GM18873 (cell line): ENCODE data around the gene RPS10.
"Not testable (repeated sequence)": the region's sequence is repeated elsewhere in the genome, so short reads cannot be mapped to it uniquely, and the experiment has no call there.

Source experiments
- ATAC-seq: cut with Tn5 transposase; IDR thresholded peaks from one replicate; pipeline ENCODE4 v1.9.1; 2021; ENCODE audit warnings: mild to moderate bottlenecking, moderate library complexity, moderate number of reproducible peaks; ENCODE audit not compliant: unreplicated experiment, low FRiP score

Gene RPS10

DNA sequence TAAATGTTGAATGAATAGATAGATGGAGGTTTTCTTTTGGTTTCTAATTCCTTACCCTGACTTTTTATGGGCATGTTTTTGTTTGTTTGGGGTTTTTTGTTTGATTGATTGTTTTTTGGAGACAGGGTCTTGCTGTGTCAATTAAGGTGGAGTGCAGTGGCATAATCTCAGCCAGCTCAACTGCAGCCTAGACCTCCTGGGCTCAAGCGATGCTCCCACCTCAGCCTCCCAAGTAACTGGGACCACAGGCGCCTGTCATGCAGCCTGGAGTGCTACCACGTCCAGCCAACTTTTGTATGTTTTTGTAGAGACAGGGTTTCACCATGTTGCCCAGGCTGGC is 31.9 kb downstream of the RPS10 start:
- no peak for ATAC-seq

DNA sequence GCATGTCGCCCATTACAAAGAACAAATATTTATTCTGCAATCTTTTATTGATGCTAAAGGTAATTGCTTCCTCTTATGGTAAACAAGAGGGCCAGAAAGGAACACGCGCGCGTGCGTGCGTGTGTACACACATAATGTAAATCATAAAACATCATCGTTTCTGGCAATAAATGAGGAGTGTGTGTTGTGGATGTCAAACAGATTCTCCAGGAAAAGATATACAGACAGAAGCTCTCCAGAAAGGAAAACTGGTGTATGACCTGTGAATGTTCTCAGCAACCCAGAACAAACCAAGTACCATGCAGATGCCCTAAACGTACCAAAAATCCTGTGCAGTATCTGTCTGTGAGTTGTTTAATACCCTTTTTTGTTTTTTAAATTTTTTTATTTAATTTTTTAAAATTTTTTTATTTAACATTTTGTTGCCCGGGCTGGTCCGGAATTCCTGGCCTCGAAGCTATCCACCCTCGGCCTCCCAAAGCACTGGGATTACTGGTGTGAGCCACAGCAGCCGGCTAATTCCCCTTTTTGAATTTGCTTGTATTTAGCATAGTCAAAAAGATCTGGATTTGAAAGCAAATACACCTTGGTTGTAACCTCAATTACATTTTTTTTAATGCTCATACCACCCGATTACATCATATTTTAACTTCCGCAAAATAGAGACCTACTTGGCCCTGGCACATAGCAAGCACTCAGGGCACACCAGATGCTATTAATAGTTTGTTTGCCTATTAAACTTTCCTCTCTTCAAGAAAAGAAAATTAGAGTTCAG is 32.5 kb downstream of the RPS10 start:
- no peak for ATAC-seq

GRCh38 chr6:34392497-34393190 is 33.2 kb downstream of the RPS10 start, which contains the start of gene NUDT3:
TSS of gene NUDT3 (minus strand) at chr6:34392669. CDS start at chr6:34392362, 307 bp downstream.
- ATAC-seq: peak; percentile 69

DNA sequence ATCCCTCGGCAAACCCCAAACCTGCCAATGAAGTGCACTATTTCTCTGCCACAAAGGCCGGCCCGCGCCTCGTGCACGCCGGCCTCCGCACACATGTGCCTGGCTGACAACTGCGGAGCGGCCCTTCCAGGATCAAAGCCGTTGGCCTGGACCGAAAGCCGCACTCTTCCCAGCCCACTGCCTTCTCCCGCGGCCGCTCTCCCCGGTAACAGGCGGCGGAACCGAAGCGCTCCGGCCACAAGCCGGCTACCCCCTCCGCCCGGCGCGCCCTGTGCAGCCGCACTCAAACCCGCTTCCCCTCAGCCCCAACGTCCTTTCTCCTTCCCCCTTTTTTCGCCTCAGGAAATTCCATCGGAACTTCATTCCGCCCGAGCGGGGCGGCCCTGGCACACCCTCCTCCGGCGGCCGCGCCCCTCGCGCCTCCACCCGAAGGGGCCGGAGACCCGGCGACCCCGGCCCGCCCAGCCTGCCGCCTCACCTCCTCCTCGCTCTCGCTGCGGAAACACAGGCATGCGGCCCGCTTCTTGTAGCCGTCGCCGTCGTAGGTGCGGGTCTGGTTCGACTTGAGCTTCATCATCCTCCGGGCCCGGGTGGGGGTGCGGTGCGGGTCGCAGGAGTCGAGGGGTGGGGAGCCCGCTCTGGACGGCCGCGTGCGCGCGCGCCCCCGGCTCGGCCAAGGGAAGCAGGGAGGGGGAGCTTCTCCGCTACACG is 33.9 kb downstream of the RPS10 start:
- ATAC-seq: peak; percentile 13

DNA sequence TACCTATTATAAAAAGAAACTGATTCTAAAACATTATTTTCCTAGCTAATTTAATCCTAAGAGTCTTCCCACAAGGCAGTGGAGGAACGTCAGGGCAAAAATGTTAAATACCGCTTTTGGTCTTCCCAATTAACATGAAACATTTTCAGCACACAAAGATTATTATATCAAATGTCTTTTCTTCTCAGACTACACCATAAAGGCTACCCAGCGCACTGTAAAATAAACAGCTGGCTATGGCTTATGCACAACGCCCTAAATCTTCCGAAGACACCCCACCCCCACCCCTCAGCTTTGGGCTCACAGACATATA is 34.4 kb downstream of the RPS10 start:
- ATAC-seq: no peak

GRCh38 chr6:34390531-34391472 is 35.1 kb downstream of the RPS10 start:
- no peak for ATAC-seq

DNA sequence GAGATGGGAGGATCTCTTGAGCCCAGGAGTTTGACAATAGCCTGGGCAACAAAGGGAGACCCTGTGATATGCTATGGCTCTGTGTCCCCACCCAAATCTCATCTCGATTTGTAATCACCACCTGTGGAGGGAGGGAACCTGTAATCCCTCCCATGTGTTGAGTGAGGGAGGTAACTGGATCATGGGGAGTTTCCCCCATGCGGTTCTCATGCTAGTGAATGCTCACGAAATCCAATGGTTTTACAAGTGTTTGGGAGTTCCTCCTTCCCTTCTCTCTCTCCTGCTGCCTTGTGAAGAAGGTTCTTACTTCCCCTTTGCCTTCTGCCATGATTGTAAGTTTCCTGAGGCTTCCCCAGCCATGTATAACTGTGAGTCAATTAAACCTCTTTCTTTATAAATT is 36.8 kb downstream of the RPS10 start:
- ATAC-seq: no peak

GRCh38 chr6:34388421-34388820 is 37.4 kb downstream of the RPS10 start:
- ATAC-seq: no peak

DNA sequence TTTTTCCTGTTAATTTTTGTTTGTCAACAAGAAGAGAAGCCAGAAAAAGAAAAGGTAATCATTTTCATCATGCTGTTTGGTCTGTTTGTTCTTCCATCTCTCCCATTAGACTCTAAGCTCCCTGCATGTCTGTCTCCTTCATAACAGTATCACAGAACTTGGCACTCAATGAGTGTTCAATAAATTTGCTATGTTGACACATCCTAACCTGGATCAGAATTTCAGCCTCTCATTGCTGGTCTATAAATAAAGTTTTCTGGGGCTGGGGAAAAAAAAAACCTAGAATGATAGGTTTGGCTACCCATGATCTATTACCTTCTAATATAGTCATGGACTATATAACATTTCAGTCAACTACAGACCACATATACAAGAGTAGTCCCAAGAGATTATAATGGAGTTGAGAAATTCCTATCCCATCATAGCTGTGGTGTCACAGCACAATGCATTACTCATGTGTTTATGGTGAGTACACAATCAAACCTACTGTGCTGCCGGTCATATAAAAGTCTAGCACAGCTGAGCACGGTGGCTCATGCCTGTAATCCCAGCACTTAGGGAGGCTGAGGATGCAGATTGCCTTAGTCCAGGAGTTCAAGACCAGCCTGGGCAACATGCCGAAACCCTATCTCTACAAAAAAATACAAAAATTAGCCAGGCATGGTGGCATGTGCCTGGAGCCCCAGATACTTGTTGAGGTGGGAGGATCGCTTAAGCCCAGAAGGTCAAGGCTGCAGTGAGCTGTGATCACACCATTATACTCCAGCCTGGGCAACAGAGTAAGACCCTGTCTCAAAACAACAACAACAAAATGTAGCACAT is 39.3 kb downstream of the RPS10 start:
- no peak for ATAC-seq

DNA sequence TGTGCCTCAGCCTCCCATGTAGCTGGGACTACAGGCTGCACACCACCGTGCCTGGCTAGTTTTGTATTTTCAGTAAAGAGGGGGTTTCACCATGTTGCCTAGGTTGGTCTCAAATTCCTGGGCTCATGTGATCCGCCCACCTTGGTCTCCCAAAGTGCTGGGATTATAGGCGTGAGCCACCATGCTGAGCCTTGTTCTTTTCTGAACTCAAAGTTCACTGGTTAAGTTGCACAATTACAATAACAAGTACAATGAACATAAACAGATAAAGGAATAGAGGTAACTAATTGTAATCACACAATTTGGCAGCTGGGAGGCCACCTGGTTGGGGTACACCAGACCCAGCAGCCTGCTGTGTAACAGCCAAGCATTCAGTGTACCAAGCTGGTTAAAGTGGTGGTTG is 40.1 kb downstream of the RPS10 start:
- no peak for ATAC-seq

DNA sequence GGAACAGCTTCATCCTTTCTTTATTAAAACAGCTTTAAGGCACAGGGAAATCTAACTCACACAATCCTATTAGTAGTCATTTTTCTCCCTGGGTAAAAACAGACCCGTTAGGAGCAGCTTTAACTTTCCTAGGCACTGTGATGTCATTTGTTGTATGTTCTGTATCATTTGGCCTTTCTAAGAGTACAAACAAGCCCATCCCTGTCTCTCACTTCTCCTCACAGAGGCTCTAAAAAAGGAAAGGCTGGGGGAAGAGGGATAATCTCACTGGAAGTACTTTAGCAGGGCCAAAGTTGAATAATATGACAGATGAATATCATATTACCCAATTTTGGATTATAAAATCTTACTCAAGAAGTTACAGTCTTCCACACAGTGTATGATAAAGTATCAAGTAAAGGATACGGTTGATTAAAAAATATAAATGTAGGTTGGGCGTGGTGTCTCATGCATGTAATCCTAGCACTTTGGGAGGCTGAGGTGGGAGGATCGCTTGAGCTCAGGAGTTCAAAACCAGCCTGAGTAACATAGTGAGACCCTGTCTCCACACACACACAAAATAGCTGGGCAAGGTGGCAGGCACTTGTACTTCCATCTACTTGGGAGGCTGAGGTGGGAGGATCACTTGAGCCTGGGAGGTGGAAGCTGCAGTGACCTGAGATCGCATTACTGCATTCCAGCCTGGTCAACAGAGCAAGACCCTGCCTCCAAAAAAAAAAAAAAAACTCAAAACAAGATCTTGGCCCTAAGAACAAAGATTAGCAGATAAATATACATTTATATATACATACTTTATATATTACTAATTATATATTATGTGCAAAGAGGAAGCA is 41.3 kb downstream of the RPS10 start:
- ATAC-seq: no peak

DNA sequence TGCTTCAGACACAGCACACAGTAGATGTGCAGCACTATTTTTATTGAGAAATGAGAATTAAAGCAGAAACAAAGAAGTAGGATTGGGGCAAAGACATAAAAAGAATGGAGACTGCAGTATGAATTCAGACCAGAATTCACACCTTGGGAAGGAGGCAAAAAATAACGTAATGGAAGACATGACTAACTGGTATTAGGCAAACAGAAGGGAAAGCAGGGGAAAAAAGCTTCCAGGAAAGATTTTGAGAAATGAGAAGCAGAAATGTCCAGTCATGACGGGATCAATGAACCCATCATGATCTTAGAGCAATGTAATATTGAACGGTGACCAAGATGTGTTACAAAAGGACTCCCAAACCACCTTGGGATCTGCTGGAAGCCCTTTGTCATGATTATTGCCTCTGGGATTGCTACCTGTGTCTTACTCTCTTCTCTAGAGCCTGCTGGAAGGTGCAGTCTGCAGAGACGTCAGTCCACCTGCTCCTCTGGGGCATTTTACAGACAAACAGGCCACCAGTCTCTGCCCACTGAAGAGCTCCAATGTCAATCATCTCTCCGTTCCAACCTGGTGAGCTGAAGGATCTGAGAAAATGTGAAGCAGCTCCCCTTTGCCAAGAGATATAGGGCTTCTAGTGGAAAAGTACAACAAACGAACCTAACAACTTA is 42.1 kb downstream of the RPS10 start:
- ATAC-seq: no peak

DNA sequence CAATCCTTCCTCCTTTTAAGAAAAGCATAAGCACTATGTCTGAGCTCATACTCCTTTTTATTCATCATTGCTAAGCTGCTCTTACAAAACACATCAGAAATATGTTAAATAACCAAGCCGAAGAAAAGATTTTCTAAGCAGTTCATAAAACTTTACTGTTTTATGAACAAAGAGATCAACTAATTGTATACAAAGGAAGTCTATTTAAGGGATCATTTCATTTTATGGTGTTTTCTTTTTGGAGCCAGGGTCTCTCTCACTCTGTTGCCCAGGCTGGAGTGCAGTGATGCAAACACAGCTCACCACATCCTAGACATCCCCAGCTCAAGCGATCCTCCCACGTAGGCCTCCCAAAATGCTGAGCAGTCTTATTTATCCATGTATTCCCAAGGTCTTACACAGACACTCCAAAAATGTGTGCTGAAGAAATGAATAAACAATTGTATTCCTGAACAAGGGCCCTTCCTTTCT is 42.7 kb downstream of the RPS10 start:
- no peak for ATAC-seq

GRCh38 chr6:34381081-34381480 is 44.8 kb downstream of the RPS10 start:
- ATAC-seq: no peak

DNA sequence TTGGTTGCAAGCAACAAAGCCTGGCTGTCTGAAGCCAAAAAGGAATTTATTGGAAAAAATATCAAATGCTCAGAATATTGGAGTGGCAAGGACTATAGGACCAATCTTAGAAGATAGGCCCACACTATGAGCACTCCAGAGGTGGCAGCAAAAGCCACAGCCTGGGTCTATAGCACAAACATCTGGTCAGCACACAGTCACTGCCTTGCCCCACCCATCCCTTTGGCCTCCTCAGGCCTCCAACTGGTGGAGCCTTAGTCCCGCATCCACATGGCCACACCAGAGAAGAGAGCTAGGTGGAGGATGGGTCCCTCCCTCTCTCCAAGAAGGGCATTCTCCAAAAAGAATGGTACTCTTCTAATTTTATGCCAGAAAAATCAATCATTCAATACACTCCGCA is 47.4 kb downstream of the RPS10 start:
- no peak for ATAC-seq

- no peak for ATAC-seq
Measured at GRCh38 chr6:34377984-34378383, 47.9 kb downstream of the RPS10 start.

GRCh38 chr6:34377571-34377970 is 48.3 kb downstream of the RPS10 start:
- not testable (repeated sequence) for ATAC-seq

DNA sequence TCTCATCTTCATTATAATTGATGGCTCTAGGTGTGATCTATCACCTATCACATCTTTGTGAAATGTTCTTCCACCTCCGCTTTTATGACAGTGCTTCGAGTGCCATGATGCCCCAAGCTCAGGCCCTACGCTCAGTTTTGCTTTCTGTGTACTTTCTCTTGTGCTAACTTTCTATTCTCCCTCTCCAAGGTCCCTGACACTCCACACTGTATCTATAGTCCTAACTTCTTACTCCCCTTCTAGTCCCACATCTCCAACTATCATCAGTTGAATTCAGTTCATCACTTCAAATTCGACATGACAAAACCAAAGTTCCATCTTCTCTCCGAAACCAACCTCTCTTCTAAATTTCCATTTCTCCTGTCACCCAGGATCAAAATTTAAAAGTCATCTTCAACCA is 50.0 kb downstream of the RPS10 start:
- no peak for ATAC-seq
